ENCODE results near the gene ASPDH.

ASPDH gene

DNA sequence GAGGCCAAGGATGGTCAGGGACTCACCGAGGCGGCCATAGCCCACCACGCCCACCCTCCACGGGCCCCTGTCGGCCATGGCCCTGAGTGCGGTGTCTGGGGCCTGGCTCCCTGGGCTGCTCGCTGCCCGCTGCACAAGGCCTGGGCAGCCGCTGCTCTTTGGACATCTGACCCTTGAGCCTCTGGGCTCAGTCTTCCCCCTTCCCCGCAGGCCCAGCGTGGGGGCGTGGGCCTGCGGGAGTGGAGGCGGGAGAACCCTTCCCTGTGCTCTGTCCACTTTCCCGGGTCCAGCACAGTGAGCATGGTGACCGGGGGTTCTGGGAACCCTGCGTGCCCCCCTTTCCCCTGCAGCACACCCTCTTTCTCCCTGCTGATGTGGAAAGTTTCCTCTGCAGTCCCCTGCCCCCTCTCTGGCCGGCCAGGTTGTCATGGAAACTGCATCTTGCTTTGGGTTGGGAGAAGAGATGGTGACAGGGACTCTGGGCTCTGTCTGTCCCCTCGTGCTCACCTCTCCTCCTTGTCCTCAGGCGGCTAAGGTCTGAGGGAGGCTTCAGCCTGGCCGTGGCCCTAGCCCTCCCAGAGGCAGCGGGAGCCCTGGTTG lies at the start of gene ASPDH:
Gene ASPDH, minus strand, starts transcription at position 168 of the 600 bp plus-strand sequence. Its CDS starts 90 bp downstream, at position 78.
- DNase-seq (ENCODE audit: extremely low spot score, insufficient read length, low read depth) (no peak), FAIRE-seq (no peak)

DNA sequence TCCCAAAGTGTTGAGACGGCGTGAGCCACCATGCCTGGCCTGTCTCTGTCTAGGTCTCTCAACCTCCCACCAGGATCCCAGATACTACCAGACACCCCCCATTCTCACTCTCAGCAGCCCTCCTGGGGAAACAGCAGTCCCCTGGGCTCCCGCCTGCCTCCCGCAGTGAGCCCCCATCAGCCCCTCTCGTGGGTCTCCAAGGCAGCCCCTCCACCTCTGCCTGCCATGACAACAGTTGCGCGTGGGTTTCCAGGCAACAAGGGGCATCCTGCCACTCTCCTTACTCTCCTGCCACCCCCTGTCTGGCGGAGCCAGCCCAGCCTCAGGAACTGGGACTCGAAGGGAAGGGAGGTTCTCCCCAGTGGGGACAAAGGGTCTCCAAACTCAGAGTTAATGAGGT lies 49.3 kb upstream of the ASPDH start:
- FAIRE-seq = no peak
- DNase-seq (ENCODE audit: extremely low spot score, insufficient read length, low read depth) = no peak

DNA sequence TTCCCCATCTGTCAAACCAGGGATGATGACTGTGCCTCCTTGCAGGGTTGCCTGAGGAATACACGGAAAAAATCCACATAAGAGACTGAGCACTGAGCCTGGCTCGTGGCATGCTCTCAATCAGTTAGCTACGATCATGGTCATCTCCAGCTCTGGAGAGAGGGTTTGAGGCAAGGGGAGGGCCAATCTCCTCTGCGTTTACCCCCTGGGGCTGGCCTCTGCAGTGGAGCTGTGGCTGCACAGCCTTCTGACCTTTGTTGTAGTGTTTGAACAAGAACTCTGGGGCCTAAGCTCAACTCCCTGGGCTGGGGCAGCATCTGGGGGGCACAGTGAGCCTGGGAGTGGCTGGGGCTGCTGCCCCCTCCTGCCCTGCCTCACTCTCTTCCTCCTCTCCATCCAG lies 48.6 kb upstream of the ASPDH start:
- FAIRE-seq (no peak), DNase-seq (ENCODE audit: extremely low spot score, insufficient read length, low read depth) (no peak)

DNA sequence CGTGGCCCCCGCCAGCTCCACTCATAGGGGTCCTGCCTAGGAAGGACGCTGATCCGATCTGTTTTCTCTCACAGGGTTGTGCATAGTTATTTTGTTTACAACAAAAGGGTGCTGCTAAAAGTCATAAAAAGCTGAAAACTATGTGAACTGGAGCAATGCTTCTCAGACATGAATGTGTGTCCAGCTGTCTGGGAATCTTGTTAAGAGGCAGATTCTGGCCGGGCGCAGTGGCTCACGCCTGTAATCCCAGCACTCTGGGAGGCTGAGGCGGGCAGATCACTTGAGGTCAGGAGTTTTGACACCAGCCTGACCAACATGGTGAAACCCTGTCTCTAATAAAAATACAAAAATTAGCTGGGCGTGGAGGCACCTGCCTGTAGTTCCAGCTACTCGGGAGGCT lies 45.9 kb upstream of the ASPDH start:
- FAIRE-seq = no peak
- no peak for DNase-seq (ENCODE audit: extremely low spot score, insufficient read length, low read depth)

DNA sequence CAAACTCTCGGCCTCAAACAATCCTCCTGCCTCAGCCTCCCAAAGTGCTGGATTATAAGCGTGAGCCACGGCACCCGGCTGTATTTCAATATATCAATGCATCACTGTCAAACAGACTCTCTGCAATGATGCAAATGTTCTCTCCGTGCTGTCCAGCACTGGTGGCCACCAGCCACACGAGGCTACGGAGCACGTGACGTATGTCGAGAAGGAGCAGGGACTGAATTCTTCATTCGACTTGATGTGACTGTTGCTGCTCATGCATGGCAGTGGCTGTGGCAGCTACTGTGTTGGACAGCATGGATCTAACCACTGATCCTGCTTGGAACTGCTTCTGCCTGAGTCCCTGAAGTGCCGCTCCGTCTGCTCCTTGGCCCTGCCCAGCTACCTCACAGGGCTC lies 44.7 kb upstream of the ASPDH start:
- DNase-seq (ENCODE audit: extremely low spot score, insufficient read length, low read depth) (no peak), FAIRE-seq (no peak)

DNA sequence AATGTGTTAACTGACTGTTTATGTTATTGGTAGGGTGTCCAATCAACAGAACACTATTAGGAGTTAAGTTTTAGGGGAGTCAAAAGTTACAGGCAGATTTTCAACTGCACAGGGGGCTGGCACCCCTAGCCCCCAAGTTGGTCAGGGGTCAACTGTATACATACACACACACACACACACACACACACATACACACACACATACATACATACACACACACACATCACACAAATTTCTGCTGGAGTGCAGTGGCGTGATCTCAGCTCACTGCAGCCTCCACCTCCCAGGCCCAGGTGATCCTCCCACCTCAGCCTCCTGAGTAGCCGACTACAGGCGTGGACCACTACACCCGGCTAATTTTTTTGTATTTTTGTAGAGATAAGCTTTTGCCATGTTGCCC lies 44.3 kb upstream of the ASPDH start:
- DNase-seq (ENCODE audit: extremely low spot score, insufficient read length, low read depth) (no peak), FAIRE-seq (no peak)

DNA sequence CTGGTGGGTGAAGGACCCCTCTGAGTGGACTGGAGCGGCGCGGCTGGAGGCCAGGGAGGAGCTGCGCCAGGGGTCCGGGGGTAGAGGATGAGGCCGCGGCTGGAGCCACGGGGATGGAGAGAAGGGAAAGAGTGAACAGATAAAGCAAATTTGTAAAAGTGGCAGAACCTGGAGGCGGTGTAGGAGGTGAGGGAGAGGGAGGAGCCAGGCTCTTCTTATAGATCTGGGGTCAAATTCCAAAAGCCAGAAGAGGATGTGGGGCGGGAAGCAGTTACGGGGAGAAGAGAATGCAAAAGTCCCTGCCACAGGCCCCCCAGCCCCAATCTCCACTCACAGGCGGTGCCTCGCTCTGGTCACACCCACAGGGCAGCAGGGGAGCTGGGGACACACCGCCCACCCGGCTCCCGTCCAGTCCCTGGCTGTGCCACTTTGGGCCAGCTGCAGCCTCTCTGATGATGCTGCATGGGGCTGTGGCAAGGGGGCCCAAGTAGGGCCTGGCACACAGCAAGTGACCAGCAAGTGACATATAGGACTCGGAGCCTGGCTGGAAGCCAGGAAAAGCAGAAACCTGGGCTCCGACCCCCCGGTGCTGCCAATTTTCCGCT lies 43.4 kb upstream of the ASPDH start:
- FAIRE-seq (no peak), DNase-seq (ENCODE audit: extremely low spot score, insufficient read length, low read depth) (no peak)

DNA sequence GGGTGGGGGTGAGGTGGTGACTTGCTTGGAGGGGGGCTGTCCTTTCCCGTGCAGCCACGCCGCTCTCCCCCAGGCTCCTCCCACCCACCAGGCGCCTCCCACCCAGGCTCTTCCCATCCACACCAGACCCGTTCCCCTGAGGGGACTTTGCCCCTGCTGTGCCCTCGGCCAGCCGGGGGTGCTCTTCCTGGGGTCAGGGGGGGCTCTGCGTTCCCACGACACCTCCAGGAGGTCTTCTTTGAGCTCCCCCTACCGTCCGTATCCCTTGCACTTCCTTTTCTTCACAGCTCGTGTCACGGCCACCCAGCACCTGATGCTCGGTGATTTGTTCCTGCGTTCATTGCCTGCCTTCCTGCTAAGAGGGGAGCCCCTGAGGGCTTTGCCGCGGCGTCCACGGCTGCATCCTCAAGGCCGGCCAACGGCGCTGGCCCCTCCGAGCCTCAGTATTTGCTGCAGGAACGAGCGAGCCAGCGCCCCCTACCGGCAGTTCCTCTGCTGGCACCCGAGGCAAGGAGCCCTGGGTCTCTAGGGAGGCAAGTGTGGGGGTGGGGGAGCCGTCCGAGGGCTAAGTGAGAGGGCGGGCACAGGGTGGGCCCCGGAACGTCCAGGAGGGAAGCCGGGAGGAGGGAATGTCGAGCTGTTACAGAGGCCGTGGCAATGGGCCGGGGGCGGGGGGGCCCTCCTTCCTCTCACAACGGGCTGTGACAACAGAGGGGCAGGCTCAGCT lies 42.7 kb upstream of the ASPDH start:
- FAIRE-seq (peak; percentile 51), DNase-seq (ENCODE audit: extremely low spot score, insufficient read length, low read depth) (peak; percentile 86)

DNA sequence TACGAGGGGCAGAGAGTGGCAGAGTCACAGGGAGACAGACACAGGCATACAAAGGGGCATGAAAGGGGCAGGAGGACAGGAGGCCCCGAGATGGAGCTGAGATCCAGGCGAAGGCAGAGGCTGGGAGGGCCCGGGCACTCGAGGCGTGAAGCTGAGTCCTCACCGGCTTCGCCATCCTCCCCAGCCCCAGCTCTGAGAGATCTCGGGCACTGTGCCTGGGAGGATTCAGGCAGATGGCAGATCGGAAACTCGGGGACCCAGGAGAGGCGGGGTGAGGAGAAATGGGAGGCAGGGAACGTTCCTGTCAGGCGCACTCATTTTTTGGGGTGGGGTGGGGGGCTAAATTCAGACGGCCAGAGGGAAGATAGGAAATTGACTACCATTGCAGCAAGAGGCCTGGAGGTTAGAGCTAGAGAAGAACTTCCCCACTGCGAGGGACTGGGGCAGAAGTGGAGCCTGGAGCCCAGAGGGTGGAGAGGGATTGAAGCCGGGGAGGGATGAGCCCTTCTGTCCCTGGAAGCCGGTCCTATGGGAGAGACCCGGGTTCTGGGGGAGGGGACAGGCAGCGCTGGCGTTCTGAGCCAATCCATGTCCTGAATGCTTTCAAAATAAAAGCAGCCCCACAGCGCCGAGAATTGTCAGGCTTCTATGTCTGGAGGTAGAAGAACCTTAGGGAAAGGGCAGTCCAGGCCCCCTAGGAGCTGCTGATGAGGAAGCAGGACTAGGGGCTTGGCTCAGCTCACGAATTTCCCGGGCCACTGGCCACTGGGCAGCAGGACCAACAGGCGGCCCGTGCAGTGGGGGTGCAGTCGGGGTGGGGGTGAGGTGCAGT lies 42.0 kb upstream of the ASPDH start:
- no peak for FAIRE-seq
- no peak for DNase-seq (ENCODE audit: extremely low spot score, insufficient read length, low read depth)

DNA sequence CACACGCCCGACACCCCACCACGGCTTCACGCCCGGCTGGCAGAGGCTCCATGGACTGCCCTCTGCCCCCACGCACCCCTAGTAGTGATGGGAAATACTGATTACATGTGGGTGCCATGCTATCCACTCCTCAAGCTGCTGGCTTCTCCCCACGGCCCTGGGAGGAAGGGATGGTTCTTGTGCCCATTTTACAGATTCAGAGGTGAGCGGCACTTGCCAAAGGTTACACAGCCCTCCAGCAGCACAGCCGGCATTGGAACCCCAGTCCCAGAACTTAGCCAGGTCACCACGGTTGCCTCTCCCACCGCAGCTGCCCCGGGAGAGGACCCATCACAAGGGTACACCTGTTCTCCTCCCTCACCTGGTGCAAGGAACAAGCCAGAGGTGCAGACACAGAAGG lies 41.3 kb upstream of the ASPDH start:
- FAIRE-seq = no peak
- DNase-seq (ENCODE audit: extremely low spot score, insufficient read length, low read depth) = no peak

DNA sequence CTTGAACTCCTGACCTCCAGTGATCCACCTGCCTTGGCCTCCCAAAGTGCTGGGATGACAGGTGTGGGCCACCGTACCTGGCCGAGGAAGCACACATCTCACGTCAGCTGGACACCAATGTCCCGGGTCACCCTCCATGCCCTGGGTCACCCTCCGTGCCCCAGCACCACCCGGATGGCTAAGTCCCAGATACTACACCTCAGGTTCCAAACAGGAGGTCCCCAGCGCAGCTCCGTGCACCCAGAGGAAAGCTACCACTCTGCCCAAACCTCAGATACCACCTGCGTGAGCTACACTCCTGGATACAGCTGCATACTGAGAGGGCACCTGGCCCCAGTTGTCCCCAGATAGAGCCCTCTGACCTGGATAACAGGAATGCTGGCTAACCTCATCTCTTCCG lies 40.5 kb upstream of the ASPDH start:
- FAIRE-seq (no peak), DNase-seq (ENCODE audit: extremely low spot score, insufficient read length, low read depth) (no peak)

DNA sequence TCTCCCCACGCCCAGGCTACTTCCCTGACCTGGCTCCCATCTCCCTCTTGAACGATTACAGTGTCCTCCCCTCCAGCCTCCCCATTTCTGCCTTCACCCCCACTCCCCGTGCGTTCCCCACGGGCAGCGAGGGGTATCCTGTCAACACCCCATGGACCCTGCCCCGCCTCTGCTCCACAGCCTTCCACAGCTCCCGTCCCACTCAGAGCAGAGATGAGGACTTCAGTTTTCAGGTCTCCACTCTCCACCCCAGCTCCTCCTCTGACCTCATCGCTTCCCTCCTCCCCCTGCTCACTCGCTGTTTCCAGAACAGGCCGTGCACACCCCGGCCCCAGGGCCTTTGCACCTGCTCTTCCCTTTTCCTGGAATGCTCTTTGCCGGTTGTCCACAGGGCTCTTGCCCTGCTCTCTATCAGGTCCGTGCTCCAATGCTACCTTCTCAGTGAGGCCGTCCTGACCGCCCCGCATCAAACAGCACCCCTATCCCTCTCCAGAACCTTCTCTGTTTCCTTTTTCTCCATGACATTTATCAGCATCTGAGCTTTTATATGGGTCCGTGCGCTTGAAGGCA lies 39.5 kb upstream of the ASPDH start:
- no peak for FAIRE-seq
- no peak for DNase-seq (ENCODE audit: extremely low spot score, insufficient read length, low read depth)

DNA sequence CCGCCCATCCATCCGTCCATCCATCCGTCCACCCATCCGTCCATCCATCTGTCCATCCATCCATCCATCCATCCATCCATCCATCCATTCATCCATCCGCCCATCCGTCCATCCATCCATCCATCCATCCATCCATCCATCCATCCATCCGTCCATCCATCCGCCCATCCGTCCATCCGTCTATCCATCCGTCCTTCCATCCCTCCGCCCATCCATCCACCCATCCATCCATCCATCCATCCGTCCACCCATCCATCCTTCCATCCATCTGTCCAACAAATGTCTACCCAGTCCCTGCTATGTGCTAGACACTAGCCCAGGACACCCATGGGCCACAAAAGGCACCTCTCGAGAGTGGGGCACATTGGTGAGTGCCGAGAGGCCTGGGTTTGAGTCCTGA lies 38.8 kb upstream of the ASPDH start:
- DNase-seq (ENCODE audit: extremely low spot score, insufficient read length, low read depth) = no peak
- FAIRE-seq = no peak

DNA sequence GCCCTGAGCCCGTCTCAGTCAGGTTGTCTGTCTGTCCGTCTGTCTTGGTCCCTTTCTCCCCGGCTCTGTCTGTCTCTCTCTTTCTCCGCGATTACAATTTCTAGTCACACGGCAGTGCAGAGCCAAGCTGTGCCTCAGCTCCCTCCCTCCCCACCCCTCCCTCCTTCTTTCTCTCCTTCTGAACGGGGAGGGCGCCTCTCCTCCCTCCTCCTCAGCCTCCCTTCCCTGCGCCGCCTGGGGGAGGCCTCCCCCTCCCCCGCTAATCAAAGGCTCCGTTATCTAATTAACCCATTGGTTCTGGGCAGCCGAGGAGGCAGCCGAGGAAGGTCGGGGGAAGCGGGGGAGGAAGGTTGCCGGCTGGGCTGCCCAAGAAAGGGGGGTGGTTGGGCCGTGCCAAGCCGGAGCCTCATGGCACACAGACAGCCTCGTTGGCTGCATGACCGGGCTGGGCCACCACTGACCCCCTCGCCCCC lies 38.0 kb upstream of the ASPDH start:
- DNase-seq (ENCODE audit: extremely low spot score, insufficient read length, low read depth) (no peak), FAIRE-seq (no peak)

DNA sequence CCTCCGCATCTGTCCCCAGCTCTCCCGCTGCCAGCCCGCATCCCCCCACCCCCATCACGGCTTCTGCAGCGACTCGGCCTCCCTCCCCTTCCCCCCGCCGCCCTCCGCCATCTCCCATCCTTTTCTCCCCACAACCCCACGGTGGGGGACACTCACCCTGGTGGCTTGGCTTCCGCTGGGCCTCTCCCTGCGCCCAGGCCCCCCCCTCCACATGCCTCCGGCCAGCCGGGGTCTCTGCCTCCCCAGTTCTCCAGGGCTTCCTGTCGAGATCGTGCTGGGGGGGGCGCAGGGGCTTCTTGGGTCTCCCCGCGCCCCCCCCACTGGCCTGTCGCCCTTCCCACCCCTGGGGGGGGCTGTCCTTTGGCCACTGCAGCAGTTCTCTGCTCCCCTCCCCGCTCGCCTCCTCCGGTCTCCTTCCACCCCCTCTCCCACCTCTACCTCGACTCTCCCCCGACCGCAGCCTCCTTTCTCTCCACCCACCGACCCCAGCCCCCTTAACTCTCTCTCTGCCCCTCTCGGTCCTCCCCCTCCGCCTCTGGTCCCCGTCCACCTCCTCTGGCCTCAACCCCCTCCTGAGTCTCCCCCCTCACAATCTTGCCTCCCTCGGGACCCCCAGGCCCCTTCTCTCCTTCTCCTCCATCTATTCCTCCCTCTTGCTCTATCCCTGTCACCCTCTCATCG lies 37.5 kb upstream of the ASPDH start:
- DNase-seq (ENCODE audit: extremely low spot score, insufficient read length, low read depth) (no peak), FAIRE-seq (no peak)

DNA sequence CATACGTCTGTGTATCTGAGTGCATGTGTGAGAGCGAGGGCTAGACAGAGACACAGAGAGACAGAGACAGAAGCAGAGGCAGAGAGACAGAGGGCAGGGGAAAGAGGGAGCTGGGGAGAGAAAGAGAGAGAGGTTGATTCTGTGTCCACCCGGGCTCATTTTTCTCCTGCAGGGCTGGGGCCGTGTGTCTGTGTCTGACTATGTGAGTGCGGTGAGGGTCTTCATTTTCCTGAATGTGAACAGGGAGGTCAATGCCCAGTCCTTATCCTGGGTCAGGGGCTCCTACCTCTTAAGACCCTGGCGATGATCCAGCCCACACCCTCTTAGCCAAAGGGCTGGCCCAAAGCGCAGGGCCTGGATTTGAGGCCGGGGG lies 36.9 kb upstream of the ASPDH start:
- DNase-seq (ENCODE audit: extremely low spot score, insufficient read length, low read depth) = no peak
- no peak for FAIRE-seq

DNA sequence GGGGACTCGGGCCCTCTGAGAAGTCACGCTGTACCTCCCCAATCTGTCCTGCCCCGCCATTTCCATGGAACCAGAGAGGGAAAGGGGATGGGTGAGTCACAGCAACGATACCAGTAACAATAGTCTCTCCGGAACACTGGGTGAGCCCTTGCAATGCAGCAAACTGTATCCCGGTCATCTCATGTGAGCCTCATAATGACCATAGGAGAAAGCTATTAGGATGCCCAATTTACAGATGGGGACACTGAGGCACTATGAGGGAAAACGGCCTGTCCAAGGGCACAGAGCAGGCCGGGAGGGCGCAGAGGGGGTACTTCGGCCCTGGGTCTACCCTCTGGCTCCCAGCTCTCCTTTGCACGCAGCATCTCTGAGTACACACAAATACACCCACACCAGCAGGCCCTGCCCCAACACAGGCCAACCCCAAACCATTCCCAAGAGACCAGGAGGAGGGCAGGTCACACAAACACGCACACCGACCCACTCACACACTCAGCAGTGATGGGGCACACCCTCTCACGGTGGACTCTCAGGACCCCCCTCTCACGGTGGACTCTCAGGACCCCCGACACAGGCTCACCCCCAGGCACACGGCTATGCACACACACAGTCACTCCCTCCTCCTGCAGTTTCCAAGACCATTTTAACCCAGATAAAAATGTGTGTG lies 36.3 kb upstream of the ASPDH start:
- FAIRE-seq = no peak
- no peak for DNase-seq (ENCODE audit: extremely low spot score, insufficient read length, low read depth)

DNA sequence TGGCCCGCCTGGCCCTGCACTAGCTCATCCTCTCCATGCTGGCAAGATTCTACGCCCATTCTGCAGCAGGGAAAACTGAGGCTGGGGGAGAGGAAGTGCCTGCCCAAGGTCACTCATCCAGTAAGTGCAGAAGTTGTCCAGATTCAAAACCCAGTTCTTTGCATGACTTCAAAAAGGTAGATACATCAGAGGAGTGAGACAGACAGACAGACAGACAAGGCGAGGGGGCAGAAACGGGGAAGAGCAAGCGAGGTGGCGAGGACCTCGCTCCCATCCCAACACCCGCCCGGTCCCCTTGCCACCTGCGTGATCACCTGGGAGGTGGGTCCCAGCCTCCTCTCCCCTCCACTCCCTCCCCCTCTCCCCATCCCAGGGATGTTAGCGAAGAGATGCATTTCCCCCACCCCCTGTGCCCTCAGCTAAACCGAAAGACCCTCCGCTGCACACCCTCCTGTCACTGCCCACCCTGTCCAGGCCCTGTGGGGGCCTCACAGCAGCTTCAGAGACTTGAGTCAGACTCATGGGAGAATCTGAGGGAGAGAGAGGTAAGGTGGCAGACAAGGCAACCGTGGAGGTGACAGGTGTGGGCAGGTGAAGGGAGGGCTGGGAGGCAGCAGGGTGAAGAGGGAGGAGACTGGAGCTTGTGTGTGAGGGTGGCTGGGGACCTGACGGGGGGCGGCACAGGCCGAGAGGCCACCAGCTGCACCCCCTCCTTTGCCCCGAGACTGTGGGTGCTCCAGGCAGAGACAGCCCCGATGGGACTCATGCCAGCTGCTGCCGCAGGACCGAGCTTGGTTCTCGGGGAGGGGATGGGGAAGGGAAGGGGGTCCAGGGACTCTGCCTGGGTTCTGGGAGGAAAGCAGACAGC lies 35.6 kb upstream of the ASPDH start:
- DNase-seq (ENCODE audit: extremely low spot score, insufficient read length, low read depth) = no peak
- FAIRE-seq = no peak
